GM12878 (cell line): Measurements from ENCODE around the gene FRK. TPM values are rescaled to one million over a fixed set of nuclear protein-coding genes. Genes with fewer than 3 reads are reported as not detected.

Source experiments
- ATAC-seq: fragments of 200-7000 bp; cut with Tn5 transposase; 3 replicates; pipeline ENCODE4 v1.9.1; 2020; ENCODE audit warnings: mild to moderate bottlenecking, moderate library complexity
- BruUV-seq: library from RNA; stranded (reverse); fragments of 400-500 nt; replicated peaks from 2 replicates; lab custom pipeline; 2021; lab: Mats Ljungman, UMichigan
- CTCF ChIA-PET: fragments of 300-600 bp; sonication (Branson Sonifier 250); formaldehyde crosslinking; extraction: SDS; loops from one replicate; lab custom pipeline; 2021; ENCODE audit warnings: inconsistent platforms; lab: Yijun Ruan, JAX
- POLR2A ChIA-PET: fragments of 350-600 bp; formaldehyde crosslinking; extraction: SDS; loops from one replicate; lab custom pipeline; 2021; ENCODE audit warnings: inconsistent platforms; lab: Charles Lee
- RAD21 ChIA-PET: fragments of 300-600 bp; sonication (Branson Sonifier 250); formaldehyde crosslinking; loops from one replicate; lab custom pipeline; 2023; ENCODE audit warnings: antibody characterized with exemption; ENCODE audit not compliant: unreplicated experiment; lab: Charles Lee
- SMC1A ChIA-PET: fragments of 300-600 bp; sonication (Branson Sonifier 250); formaldehyde crosslinking; loops from one replicate; lab custom pipeline; 2023; ENCODE audit not compliant: unreplicated experiment, uncharacterized antibody; lab: Charles Lee
- DNase-seq: peaks from one replicate; pipeline ENCODE4 v3.0.0-alpha.2; 2011; ENCODE audit warnings: low read depth, low spot score
- FAIRE-seq: peaks from 3 replicates; lab custom pipeline; 2011; peaks lifted over from hg19 to GRCh38; lab: Jason Lieb, UNC
- H2AFZ ChIP-seq: 2 replicates; pipeline ENCODE4 v1.6.0; 2011; ENCODE audit warnings: low read depth, low read length, control low read depth; ENCODE audit not compliant: control insufficient read depth
- H3K27ac ChIP-seq: 2 replicates; pipeline ENCODE4 v1.5.1; 2011; ENCODE audit warnings: control low read depth; ENCODE audit not compliant: control insufficient read depth, insufficient read depth
- H3K27me3 ChIP-seq, 2 experiments: replicated peaks in 1 of 2; 2 replicates each; pipeline versions ENCODE4 v1.6.0 to v1.6.1; 2011; ENCODE audit warnings: low read length in 1 of 2; ENCODE audit not compliant: control insufficient read depth in 2 of 2, insufficient read depth in 2 of 2
- H3K36me3 ChIP-seq, 2 experiments: 2 replicates each; pipeline ENCODE4 v1.5.1; 2011; ENCODE audit warnings: low read length in 1 of 2; ENCODE audit not compliant: control insufficient read depth in 2 of 2, insufficient read depth in 2 of 2
- H3K4me1 ChIP-seq: 2 replicates; pipeline ENCODE4 v1.6.1; 2011; ENCODE audit warnings: mild to moderate bottlenecking, low read length, moderate library complexity, mixed read lengths; ENCODE audit not compliant: control insufficient read depth, insufficient read depth
- H3K4me2 ChIP-seq: 2 replicates; pipeline ENCODE4 v1.6.0; 2011; ENCODE audit warnings: control low read depth; ENCODE audit not compliant: control insufficient read depth, insufficient read depth
- H3K4me3 ChIP-seq: fragments of 200-600 bp; sonication (generic); 2 replicates; pipeline ENCODE4 v1.5.1; 2016
- H3K79me2 ChIP-seq: 2 replicates; pipeline ENCODE4 v1.6.0; 2011; ENCODE audit warnings: low read length; ENCODE audit not compliant: control insufficient read depth, insufficient read depth
- H3K9ac ChIP-seq: 2 replicates; pipeline ENCODE4 v1.8.0; 2011; ENCODE audit warnings: low read length, control low read depth, mixed read lengths; ENCODE audit not compliant: control insufficient read depth, insufficient read depth
- H3K9me3 ChIP-seq: replicated peaks from 3 replicates; pipeline ENCODE4 v1.5.1; 2011; ENCODE audit warnings: mild to moderate bottlenecking, low read length; ENCODE audit not compliant: control insufficient read depth, insufficient read depth
- H4K20me1 ChIP-seq: 2 replicates; pipeline ENCODE4 v1.6.0; 2011; ENCODE audit not compliant: control insufficient read depth, insufficient read depth
- BRCA1 ChIP-seq: IDR thresholded peaks from 2 replicates; pipeline ENCODE4 v1.6.1; 2011; ENCODE audit warnings: low read depth, low read length, improper control_type of control experiment
- GABPA ChIP-seq: IDR thresholded peaks from 2 replicates; pipeline ENCODE4 v1.6.1; 2014; ENCODE audit warnings: antibody characterized with exemption, low read depth, mild to moderate bottlenecking, inconsistent platforms
- HDAC2 ChIP-seq: fragments of 200-600 bp; sonication (generic); IDR thresholded peaks from 2 replicates; pipeline ENCODE4 v1.6.1; 2017
- MEF2B ChIP-seq: fragments of 450-650 bp; IDR thresholded peaks from 2 replicates; pipeline ENCODE4 v1.6.1; 2018; ENCODE audit warnings: mild to moderate bottlenecking, moderate library complexity; ENCODE audit not compliant: partially characterized antibody, poor library complexity, severe bottlenecking
- MYB ChIP-seq: fragments of 150-350 bp; IDR thresholded peaks from 2 replicates; pipeline ENCODE4 v1.6.1; 2014; ENCODE audit warnings: mild to moderate bottlenecking, low read depth, low read length, borderline replicate concordance
- STAT3 ChIP-seq: IDR thresholded peaks from 2 replicates; pipeline ENCODE4 v1.6.1; 2011; ENCODE audit warnings: low read depth, low read length, improper control_type of control experiment
- WGBS: methylation state at CpG from one replicate; pipeline ENCODE4 v1.1.6; 2016; ENCODE audit warnings: low lambda C conversion rate; ENCODE audit not compliant: insufficient replicate concordance, insufficient coverage; ENCODE audit errors: missing lambda C conversion rate; 5-methylcytosine and 5-hydroxymethylcytosine counted together
- in situ Hi-C: fragments of 300-500 bp; cut with MboI; formaldehyde crosslinking; loops from 9 replicates; pipeline ENCODE4 v1.14.3; 2018; ENCODE audit warnings: mixed read lengths
- intact Hi-C: fragments of 100-400 bp; cut with micrococcal nuclease; formaldehyde crosslinking; loops from one replicate; pipeline ENCODE4 v1.14.2; 2022; ENCODE audit not compliant: unreplicated experiment
- polyA plus RNA-seq, 11 experiments: library from polyadenylated mRNA; depleted of rRNA in 4 of 11; unstranded in 6 of 11; stranded (reverse) in 5 of 11; fragments of >200 nt; fragmentation: Nextera tagmentation in 4 of 11; fragmentation: Illumina TruSeq in 1 of 11; extraction: Ambion mirVana in 4 of 11; extraction: Trizol in 1 of 11; gene quantifications; 1 replicate in 1 of 11; 2 replicates in 10 of 11; pipeline versions ENCODE4 v1.2.1 to v1.2.3, GENCODE V29; 2011 to 2016; ENCODE audit warnings: inconsistent platforms in 2 of 11, missing spikeins in 2 of 11, low read depth in 1 of 11
- total RNA-seq, 4 experiments: library from RNA; depleted of rRNA in 3 of 4; stranded (reverse); fragments of >200 nt in 3 of 4; fragmentation: Illumina TruSeq in 1 of 4; extraction: Trizol in 1 of 4; gene quantifications; 2 replicates each; pipeline versions ENCODE4 v1.2.1 to v1.2.3, GENCODE V29; 2013 to 2021
- TF ChIP-seq, protein P1 (sequence below): fragments of 450-650 bp; IDR thresholded peaks from 2 replicates; pipeline ENCODE4 v1.6.1; 2018; ENCODE audit warnings: borderline replicate concordance, mild to moderate bottlenecking; ENCODE audit not compliant: partially characterized antibody
- TF ChIP-seq, protein P2 (sequence below): fragments of 150-350 bp; IDR thresholded peaks from 2 replicates; pipeline ENCODE4 v1.6.1; 2014; ENCODE audit warnings: mild to moderate bottlenecking, low read depth, low read length
- TF ChIP-seq, protein P3 (sequence below): fragments of 450-650 bp; formaldehyde crosslinking; IDR thresholded peaks from 2 replicates; pipeline ENCODE4 v1.5.0; 2022; ENCODE audit warnings: mild to moderate bottlenecking, missing genetic modification characterization
- TF ChIP-seq, protein P4 (sequence below): fragments of 450-650 bp; IDR thresholded peaks from 2 replicates; pipeline ENCODE4 v1.6.1; 2017; ENCODE audit warnings: antibody characterized with exemption, mild to moderate bottlenecking, moderate library complexity

FRK gene
- total and polyA plus RNA-seq, 10 of the 15 experiments (the other 5 are each of a cell fraction or from before 2014, with no cell fraction given): 0.29 to 2.4 (median 1.2) TPM

DNA sequence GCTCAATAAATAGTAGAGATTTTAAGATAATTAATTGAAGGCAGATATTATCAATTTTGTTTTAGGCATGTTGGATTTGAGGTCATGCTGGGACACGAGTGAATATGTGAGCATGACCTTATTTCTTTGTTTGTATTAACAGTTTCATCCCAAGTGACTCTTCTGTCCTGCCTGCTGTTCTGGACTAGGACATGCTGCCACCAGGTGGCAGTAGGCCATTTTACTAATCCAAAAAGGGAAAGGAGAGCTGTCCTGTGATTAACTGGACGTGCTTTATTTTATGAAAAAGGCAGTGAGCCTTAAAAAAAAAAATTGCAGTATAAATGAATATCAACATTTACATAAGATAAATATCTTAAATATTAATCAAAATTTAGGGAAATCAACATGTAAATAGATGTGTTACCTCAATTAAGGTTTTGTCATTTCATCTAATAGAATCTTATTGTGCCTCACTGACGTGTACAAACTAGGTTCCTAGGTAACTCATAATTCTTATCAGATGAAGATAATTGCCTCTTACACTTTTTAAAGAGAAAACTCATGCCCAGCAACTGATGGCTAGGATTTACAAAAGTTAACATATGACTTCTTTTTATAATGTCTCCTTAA is 49.8 kb downstream of the FRK start (continued):
- TF ChIP-seq, protein P1, sequence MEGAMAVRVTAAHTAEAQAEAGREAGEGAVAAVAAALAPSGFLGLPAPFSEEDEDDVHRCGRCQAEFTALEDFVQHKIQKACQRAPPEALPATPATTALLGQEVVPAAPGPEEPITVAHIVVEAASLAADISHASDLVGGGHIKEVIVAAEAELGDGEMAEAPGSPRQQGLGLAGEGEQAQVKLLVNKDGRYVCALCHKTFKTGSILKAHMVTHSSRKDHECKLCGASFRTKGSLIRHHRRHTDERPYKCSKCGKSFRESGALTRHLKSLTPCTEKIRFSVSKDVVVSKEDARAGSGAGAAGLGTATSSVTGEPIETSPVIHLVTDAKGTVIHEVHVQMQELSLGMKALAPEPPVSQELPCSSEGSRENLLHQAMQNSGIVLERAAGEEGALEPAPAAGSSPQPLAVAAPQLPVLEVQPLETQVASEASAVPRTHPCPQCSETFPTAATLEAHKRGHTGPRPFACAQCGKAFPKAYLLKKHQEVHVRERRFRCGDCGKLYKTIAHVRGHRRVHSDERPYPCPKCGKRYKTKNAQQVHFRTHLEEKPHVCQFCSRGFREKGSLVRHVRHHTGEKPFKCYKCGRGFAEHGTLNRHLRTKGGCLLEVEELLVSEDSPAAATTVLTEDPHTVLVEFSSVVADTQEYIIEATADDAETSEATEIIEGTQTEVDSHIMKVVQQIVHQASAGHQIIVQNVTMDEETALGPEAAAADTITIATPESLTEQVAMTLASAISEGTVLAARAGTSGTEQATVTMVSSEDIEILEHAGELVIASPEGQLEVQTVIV: no peak
- TF ChIP-seq STAT3 (no peak), MYB (no peak), HDAC2 (no peak)
- TF ChIP-seq, protein P2, sequence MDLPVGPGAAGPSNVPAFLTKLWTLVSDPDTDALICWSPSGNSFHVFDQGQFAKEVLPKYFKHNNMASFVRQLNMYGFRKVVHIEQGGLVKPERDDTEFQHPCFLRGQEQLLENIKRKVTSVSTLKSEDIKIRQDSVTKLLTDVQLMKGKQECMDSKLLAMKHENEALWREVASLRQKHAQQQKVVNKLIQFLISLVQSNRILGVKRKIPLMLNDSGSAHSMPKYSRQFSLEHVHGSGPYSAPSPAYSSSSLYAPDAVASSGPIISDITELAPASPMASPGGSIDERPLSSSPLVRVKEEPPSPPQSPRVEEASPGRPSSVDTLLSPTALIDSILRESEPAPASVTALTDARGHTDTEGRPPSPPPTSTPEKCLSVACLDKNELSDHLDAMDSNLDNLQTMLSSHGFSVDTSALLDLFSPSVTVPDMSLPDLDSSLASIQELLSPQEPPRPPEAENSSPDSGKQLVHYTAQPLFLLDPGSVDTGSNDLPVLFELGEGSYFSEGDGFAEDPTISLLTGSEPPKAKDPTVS: no peak

DNA sequence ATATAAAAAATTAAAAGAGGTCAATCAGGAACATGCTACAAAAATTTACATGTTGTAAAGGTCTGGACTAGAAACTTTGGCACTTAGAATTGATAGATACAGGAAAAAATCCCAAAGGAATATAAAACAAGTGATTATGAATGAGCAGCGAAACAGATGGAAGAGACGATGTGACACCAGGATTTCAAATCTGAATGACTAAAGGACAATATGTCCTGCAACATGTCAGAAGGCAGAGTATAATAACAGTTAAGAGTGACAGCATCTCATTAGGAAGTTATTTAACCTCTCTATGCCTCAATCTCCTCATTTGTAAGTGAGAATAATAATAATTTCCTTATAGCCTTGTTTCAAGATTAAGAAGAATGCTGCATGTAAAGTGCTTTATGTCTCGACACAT is 50.3 kb downstream of the FRK start:
- ChIA-PET RAD21 (interaction anchor here (0.8 to 5.3 kb wide), 10 partner anchors 8 to 109 kb away, joined by 3 to 102 read pairs (median 34); partner anchors contain the start of genes FRK and NT5DC1), SMC1A (interaction anchor here (0.8 to 5.0 kb wide), 14 partner anchors 10 to 207 kb away, joined by 3 to 91 read pairs (median 14); partner anchors contain the start of genes FRK and NT5DC1), POLR2A (interaction anchor here (1.5 to 5.3 kb wide), 3 partner anchors 77 to 102 kb away, joined by 6 to 40 read pairs (median 7); partner anchors contain the start of gene NT5DC1), CTCF (interaction anchor here (0.8 to 7.8 kb wide), 18 partner anchors 9 to 206 kb away, joined by 4 to 183 read pairs (median 7); partner anchors contain the start of genes FRK and NT5DC1)
- Histone ChIP-seq H4K20me1 (no peaks in the 10 kb centered on the region), H3K4me1 (peaks cover 48% of the 10 kb centered on the region), H3K9me3 (no peaks in the 10 kb centered on the region; the same call in 1 of the 3 replicates), H3K79me2 (peaks cover 1% of the 10 kb centered on the region; the same call in 1 of the 2 replicates), H2AFZ (no peak overlapping the region; the same call in 1 of the 2 replicates), H3K9ac (no peak overlapping the region), H3K27ac (no peak overlapping the region), H3K4me3 (no peak overlapping the region), H3K27me3 (no peaks in the 10 kb centered on the region), H3K4me2 (no peak overlapping the region), H3K36me3 (no peaks in the 10 kb centered on the region)
- ATAC-seq (no peak), FAIRE-seq (peak; percentile 86), DNase-seq (no peak)
- intact Hi-C loops (loop anchor here (2.0 to 10.0 kb wide), 3 partner anchors 52 to 654 kb away; partner anchors contain the start of genes TSPYL4 and ZUP1), in situ Hi-C loops (loop anchor here (5.0 kb wide), 1 partner anchor 87 kb away; no protein-coding TSS in a partner anchor)
- BruUV-seq: no TSS peak
- 99% methylated on average over 3 of the region's 3 CpGs for WGBS
- TF ChIP-seq, protein P3, sequence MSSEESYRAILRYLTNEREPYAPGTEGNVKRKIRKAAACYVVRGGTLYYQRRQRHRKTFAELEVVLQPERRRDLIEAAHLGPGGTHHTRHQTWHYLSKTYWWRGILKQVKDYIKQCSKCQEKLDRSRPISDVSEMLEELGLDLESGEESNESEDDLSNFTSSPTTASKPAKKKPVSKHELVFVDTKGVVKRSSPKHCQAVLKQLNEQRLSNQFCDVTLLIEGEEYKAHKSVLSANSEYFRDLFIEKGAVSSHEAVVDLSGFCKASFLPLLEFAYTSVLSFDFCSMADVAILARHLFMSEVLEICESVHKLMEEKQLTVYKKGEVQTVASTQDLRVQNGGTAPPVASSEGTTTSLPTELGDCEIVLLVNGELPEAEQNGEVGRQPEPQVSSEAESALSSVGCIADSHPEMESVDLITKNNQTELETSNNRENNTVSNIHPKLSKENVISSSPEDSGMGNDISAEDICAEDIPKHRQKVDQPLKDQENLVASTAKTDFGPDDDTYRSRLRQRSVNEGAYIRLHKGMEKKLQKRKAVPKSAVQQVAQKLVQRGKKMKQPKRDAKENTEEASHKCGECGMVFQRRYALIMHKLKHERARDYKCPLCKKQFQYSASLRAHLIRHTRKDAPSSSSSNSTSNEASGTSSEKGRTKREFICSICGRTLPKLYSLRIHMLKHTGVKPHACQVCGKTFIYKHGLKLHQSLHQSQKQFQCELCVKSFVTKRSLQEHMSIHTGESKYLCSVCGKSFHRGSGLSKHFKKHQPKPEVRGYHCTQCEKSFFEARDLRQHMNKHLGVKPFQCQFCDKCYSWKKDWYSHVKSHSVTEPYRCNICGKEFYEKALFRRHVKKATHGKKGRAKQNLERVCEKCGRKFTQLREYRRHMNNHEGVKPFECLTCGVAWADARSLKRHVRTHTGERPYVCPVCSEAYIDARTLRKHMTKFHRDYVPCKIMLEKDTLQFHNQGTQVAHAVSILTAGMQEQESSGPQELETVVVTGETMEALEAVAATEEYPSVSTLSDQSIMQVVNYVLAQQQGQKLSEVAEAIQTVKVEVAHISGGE (CRISPR knock-in tag): no peak
- TF ChIP-seq GABPA: no peak
- TF ChIP-seq, protein P4, sequence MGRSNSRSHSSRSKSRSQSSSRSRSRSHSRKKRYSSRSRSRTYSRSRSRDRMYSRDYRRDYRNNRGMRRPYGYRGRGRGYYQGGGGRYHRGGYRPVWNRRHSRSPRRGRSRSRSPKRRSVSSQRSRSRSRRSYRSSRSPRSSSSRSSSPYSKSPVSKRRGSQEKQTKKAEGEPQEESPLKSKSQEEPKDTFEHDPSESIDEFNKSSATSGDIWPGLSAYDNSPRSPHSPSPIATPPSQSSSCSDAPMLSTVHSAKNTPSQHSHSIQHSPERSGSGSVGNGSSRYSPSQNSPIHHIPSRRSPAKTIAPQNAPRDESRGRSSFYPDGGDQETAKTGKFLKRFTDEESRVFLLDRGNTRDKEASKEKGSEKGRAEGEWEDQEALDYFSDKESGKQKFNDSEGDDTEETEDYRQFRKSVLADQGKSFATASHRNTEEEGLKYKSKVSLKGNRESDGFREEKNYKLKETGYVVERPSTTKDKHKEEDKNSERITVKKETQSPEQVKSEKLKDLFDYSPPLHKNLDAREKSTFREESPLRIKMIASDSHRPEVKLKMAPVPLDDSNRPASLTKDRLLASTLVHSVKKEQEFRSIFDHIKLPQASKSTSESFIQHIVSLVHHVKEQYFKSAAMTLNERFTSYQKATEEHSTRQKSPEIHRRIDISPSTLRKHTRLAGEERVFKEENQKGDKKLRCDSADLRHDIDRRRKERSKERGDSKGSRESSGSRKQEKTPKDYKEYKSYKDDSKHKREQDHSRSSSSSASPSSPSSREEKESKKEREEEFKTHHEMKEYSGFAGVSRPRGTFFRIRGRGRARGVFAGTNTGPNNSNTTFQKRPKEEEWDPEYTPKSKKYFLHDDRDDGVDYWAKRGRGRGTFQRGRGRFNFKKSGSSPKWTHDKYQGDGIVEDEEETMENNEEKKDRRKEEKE: no peak
- TF ChIP-seq BRCA1: no peak
- no peak for TF ChIP-seq MEF2B
- no peak for TF ChIP-seq STAT3
